ENCODE results near the gene KRTAP5-11. TPM values are rescaled to one million over a fixed set of nuclear protein-coding genes. Genes with fewer than 3 reads are reported as not detected.
"Not testable (repeated sequence)": the region's sequence is repeated elsewhere in the genome, so short reads cannot be mapped to it uniquely, and the experiment has no call there.

Gene KRTAP5-11
- total RNA-seq, 1 experiment from 2014 or later: not detected

GRCh38 chr11:71568704-71569349 is 13.8 kb downstream of the KRTAP5-11 start:
- TF ChIP-seq CTCF (IDR thresholded peaks at IDR 0.05; ENCODE audit: unreplicated experiment): no peak
- Mint-ChIP-seq H3K36me3 (ENCODE audit: insufficient read depth, unreplicated experiment) (no peaks in the 10 kb centered on the region), H3K4me3 (ENCODE audit: unreplicated experiment) (no peak overlapping the region), H3K4me1 (ENCODE audit: insufficient read depth, unreplicated experiment) (no peaks in the 10 kb centered on the region), H3K27ac (ENCODE audit: low read depth, unreplicated experiment) (no peak overlapping the region), H3K9me3 (ENCODE audit: unreplicated experiment) (no peaks in the 10 kb centered on the region), H3K27me3 (ENCODE audit: insufficient read depth, unreplicated experiment) (peaks cover 26% of the 10 kb centered on the region)
- ChIA-PET CTCF (interaction anchor here (0.6 to 1.0 kb wide), 2 partner anchors 11 to 1056 kb away, joined by 3 to 4 read pairs; no protein-coding TSS in a partner anchor), POLR2A (no interaction called here)
- intact Hi-C loops (cut with micrococcal nuclease): no loop called here
- no TSS peak for BruUV-seq (replicated peaks)
- no peak for DNase-seq (ENCODE audit: unreplicated experiment)

- CTCF ChIA-PET; H3K4me1 Mint-ChIP-seq (ENCODE audit: insufficient read depth, unreplicated experiment); H3K4me3 Mint-ChIP-seq (ENCODE audit: unreplicated experiment); H3K27ac Mint-ChIP-seq (ENCODE audit: low read depth, unreplicated experiment); BruUV-seq (replicated peaks); H3K36me3 Mint-ChIP-seq (ENCODE audit: insufficient read depth, unreplicated experiment); H3K9me3 Mint-ChIP-seq (ENCODE audit: unreplicated experiment); intact Hi-C loops (cut with micrococcal nuclease); POLR2A ChIA-PET; DNase-seq (ENCODE audit: unreplicated experiment): not testable (repeated sequence)
- peaks cover 38% of the 10 kb centered on the region for H3K27me3 Mint-ChIP-seq (ENCODE audit: insufficient read depth, unreplicated experiment)
Observed at GRCh38 chr11:71567633-71568032, 15.0 kb downstream of the KRTAP5-11 start.

DNA sequence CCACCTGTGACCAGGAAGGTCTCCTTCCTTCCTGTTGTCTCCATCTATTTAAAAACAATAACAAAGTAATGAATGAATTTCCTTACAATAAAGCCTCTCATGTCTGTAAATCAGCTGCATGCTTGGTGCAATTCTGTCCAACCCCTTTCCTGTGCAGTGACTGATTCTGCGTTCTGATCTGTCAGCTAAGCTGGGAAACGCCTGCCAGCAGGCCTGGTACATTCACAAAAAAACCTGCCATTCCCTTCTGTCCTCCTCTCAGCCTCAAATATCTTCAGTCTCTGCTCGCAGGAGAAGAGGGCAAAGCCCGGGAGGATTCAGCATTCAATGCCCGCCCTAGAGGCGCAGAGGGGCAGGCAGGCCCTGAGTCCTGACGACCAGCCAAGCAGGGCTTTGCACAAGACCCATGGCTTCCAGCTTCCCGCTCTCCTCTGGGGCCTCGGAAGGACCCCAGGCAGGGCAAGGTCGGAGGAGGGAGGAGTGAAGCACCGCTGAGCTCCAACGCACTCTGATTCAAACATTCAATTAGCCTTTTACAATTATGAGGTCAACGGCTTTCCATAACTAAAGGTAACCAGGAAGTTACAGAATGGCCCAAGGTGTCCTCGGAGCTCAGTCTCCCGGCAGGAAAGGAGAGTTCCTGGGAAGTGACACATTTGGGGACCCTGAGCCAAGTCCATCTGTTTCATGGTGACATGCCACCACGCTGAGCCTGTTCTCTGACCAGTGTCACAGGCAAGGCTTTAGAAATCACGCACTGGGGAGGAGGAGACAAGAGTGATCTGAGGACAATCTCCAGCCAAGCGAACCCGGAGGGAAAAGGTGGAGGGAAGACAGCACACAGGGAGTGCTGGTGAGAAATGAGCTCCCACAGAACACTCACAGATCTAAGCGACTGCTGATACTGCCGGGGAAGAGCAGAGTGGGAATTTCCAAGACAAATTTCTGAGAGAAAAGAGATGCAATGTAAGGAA is 15.8 kb downstream of the KRTAP5-11 start:
- CTCF ChIA-PET: interaction anchor here (1.3 kb wide), 1 partner anchor 13 kb away, joined by 5 read pairs; no protein-coding TSS in a partner anchor
- peaks cover 39% of the 10 kb centered on the region for H3K27me3 Mint-ChIP-seq (ENCODE audit: insufficient read depth, unreplicated experiment)
- intact Hi-C loops (cut with micrococcal nuclease); H3K4me1 Mint-ChIP-seq (ENCODE audit: insufficient read depth, unreplicated experiment); H3K27ac Mint-ChIP-seq (ENCODE audit: low read depth, unreplicated experiment); H3K9me3 Mint-ChIP-seq (ENCODE audit: unreplicated experiment); POLR2A ChIA-PET; BruUV-seq (replicated peaks); DNase-seq (ENCODE audit: unreplicated experiment); H3K4me3 Mint-ChIP-seq (ENCODE audit: unreplicated experiment); H3K36me3 Mint-ChIP-seq (ENCODE audit: insufficient read depth, unreplicated experiment): not testable (repeated sequence)

GRCh38 chr11:71566081-71566620 is 16.5 kb downstream of the KRTAP5-11 start:
- no peaks in the 10 kb centered on the region for H3K9me3 Mint-ChIP-seq (ENCODE audit: unreplicated experiment)
- no peaks in the 10 kb centered on the region for H3K36me3 Mint-ChIP-seq (ENCODE audit: insufficient read depth, unreplicated experiment)
- no peak for DNase-seq (ENCODE audit: unreplicated experiment)
- no peak for TF ChIP-seq CTCF (IDR thresholded peaks at IDR 0.05; ENCODE audit: unreplicated experiment)
- intact Hi-C loops (cut with micrococcal nuclease): no loop called here
- H3K4me3 Mint-ChIP-seq (ENCODE audit: unreplicated experiment): no peak overlapping the region
- no peaks in the 10 kb centered on the region for H3K4me1 Mint-ChIP-seq (ENCODE audit: insufficient read depth, unreplicated experiment)
- H3K27ac Mint-ChIP-seq (ENCODE audit: low read depth, unreplicated experiment): no peak overlapping the region
- H3K27me3 Mint-ChIP-seq (ENCODE audit: insufficient read depth, unreplicated experiment): peaks cover 43% of the 10 kb centered on the region
- CTCF ChIA-PET: interaction anchor here (1.3 kb wide), 1 partner anchor 14 kb away, joined by 5 read pairs; no protein-coding TSS in a partner anchor
- POLR2A ChIA-PET: no interaction called here
- no TSS peak for BruUV-seq (replicated peaks)

Measured in MCF 10A (cell line).